Measurements from ENCODE around the gene SERPINB10.
"Not testable (repeated sequence)": the region's sequence is repeated elsewhere in the genome, so short reads cannot be mapped to it uniquely, and the experiment has no call there.

SERPINB10 gene

DNA sequence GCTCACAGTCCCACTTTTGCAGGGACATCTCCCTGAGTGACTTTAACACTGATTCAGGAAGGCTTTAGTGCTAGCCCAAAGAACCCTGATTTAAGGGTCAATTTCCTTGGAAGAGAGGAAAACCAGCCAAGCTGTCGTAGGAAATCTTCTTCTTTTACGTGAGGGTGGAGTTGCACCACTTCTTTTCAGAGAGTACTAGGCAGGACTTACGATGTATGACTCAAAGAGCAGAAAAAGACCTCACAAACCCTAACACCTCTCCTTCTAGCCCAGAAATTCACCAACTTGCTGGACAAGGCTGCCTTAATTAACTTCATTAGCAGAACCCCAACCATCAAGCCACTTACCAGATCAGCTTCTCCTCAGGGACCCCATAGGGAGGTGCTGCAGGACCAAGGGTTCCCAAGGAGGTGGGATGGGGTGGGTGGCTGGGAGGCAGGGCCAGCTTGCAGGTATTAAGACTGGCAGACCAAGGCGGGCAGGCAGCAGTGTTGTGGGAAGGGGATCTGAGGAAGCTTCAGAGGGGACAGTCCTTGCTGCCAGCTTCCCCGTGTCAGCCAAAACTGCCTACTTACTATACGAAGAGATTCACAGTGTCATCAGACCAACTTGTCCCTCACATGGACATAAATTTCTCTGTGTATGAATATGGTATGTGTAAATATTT is 13.5 kb upstream of the SERPINB10 start:
- no peak for DNase-seq

- no peak for DNase-seq
Observed at GRCh38 chr18:63895190-63895589, 12.6 kb upstream of the SERPINB10 start.

DNA sequence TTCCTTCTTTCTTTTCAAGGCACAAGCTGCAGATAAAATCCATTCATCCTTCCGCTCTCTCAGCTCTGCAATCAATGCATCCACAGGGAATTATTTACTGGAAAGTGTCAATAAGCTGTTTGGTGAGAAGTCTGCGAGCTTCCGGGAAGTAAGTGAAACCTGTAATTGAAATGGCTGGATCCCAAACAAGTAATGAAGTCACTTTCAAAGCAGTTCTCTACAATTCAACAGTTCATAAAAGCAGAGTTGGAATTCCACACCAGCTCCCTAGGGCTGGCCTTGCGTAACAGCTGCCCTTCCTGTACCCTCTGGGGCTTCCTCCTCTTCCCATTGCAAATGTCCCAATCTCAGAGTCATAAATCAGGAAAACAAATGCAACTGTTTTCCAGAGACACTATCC is 10.7 kb upstream of the SERPINB10 start:
- no peak for DNase-seq

DNA sequence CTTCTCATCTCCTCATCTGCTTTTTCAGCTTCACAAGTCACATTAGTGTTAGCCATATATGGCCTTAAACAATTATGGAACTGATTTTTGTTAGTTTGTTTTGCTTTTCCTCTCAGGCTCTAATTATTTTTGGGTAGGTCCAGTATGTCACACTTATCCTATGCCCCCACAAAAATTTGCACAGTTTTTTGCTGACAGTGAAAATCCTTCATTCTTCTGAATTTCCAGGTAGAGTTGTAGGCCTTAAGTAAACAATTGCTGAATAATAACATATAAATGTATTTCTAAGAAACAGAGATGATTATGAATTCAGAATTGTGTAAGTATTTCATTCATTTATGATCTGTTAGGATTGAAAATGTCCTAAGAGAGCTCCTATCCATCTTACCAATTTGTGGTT is 8.6 kb upstream of the SERPINB10 start:
- no peak for DNase-seq

DNA sequence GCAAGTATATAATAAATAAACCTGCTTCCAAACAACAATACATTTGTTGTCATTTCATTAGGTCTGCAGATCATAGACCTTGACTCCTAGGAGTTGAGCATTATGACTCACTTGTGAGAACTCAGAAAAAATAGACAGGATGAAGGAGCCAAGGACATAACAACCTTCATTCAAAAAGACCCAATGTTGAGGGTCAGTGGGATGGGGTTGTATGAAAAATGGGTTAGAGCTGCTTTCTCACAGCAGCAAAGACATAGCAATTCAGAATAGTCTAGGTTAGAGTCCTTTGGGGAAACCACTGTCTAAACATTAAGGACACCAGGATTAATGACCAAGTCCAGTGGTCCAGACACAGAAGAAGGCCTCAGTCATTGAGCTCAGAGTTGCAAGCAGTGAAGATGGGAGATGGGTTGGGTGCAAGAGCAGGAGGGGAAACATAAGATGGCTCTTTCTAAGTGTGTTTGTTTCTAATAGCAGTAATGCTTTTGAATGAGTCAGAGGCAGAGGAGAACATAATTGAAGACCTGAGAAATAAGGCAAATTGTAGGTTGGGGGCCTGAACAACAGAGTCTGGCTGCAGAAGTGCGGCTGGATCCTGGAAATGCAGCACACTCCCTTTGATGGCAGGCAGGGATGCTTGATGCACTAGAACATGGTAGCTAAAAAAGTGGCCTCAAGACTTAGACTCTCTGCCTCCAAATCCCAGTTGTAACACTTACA is 3.7 kb upstream of the SERPINB10 start:
- no peak for DNase-seq

DNA sequence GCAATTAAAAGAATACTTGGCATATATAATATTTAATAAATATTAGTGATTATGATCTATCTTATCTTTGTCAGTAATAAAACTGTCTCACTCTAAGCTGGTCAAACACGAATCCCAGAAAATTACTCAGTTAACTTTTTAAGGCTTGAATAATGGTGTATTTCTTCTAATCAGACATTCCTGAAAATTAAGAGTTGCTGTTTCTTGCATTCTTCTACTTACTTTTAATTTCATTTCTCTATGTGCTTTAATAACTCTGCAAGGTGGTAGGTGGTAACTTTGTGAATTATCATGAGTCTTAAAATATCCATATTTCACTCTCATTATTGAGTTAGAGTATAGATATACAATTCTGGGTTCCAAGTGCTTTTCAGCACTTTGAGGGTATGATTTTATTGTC is 3.1 kb upstream of the SERPINB10 start:
- no peak for DNase-seq

- DNase-seq, result no peak
Observed at GRCh38 chr18:63905361-63905760, 2.4 kb upstream of the SERPINB10 start.

GRCh38 chr18:63906056-63906455 is 1.7 kb upstream of the SERPINB10 start:
- DNase-seq, result no peak

GRCh38 chr18:63908858-63909257 is 1.1 kb downstream of the SERPINB10 start:
- DNase-seq, result no peak

DNA sequence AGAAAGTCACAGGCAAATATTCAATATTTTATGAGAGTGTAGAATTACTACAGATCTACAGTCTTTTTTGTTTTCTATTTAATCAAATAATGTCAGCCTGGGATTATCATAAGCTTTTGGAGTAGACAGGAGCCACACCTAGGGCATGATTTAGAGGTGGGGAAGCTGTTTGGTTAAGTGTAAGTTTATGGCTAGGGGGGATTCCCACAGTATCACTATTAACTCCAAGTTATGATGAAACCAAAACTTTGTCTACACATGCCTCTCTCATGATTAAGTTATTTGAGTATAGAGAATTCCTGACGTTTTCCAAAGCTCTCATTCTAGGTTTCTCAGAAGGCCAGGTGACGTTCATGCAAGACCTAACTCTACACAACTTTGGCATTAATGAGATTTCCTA is 2.1 kb downstream of the SERPINB10 start:
- no peak for DNase-seq

DNA sequence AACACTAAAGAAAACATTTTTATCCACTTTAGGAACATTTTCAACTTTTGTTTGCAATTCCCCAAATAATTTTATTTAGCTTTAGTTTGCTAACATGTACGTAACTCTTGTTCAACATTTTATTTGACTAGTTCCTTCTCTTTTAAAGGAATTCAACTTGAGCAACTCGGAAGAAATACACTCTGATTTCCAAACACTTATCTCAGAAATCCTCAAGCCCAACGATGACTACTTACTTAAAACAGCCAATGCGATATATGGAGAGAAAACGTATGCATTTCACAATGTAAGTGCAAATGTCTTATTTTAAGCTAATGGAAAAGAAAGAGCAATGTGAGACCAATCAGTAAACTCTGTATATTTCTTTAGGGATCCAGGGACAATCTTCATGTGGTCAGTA is 10.1 kb downstream of the SERPINB10 start:
- DNase-seq, result no peak

DNA sequence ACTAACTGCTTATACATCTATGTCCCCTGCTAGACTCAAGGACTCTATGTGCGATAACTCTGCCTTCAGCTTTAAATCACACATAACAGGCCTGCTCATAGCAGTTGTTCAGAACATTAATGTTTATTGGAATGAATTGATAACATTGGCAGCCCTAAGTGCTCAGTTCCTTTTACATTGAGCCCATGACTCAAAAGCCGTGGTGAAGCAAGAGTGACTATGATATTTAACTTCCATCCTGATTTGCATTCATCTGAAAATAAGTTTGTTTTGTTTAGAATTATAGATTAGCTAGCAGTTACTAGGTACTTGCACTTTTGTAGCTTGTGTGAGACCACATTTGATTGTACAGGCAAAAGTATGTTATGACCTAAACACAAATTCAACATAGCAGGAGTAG is 14.3 kb downstream of the SERPINB10 start:
- DNase-seq, result no peak

GRCh38 chr18:63924551-63924950 is 16.8 kb downstream of the SERPINB10 start:
- DNase-seq, result no peak

DNA sequence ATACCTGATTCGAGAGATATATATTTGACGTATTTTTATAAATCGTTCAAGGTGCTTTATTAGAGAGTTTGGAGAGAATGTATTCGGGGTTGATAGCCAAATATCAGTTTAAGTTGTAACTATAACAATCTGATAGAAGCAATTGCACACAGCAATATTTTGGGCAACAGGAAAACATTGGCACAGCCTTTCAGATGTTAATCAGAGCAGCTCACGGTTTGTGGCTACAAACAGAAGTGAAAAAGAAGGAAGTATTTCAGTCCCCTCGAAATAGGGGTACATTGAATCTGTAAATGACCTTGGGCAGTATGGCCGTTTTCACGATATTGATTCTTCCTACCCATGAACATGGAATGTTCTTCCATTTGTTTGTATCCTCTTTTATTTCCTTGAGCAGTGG is 20.6 kb downstream of the SERPINB10 start:
- DNase-seq, result no peak

GRCh38 chr18:63929369-63929768 is 21.6 kb downstream of the SERPINB10 start:
- not testable (repeated sequence) for DNase-seq

- no peak for DNase-seq
Observed at GRCh38 chr18:63930773-63931354, 23.1 kb downstream of the SERPINB10 start.

DNA sequence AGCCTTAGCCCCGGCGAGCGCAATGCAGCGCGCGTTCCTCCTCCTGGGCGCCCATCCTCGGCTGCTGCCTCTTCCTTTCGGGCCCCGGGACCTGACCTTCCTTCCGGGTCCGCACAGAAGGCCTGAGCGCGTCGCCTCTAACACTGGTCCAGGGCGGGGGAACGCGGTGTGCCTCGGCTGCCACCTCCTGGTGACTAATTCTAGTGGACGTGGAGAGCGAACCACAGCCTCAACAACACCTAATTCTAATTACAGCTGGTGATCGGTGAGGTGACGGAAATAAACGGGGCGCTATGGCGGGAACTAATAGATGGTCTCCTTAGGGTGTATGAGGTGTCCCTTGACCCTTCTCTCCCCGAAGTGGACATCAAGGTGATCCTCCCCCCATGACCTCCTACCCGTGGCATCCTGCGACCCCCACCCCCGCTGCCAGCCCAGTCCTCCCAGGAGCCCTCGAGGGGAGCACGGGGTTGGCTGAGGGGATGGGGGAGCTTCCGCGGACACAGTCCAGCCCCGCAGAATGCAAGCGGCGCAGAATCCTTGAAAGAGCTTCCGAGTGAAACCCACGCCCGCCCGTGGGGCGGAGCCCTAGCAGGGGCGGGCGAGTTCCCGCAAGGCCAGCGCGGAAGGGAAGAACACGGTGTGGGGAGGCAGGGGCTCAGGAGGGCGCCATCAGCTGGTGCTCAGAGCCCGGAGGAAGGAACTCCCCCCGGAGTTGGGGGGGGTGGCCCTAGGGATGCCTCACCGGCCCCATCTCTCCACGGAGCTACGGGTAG is 28.6 kb downstream of the SERPINB10 start:
- DNase-seq, result peak; percentile 85

- no peak for DNase-seq
Observed at GRCh38 chr18:63936932-63937393, 29.2 kb downstream of the SERPINB10 start.

- DNase-seq, result no peak
Observed at GRCh38 chr18:63940008-63940407, 32.2 kb downstream of the SERPINB10 start.

- DNase-seq, result not testable (repeated sequence)
Observed at GRCh38 chr18:63940543-63941050, 32.8 kb downstream of the SERPINB10 start.

GRCh38 chr18:63947051-63947790 is 39.5 kb downstream of the SERPINB10 start:
- DNase-seq, result no peak

GRCh38 chr18:63949068-63949737 is 41.4 kb downstream of the SERPINB10 start, which contains the start of gene HMSD:
TSS of gene HMSD (plus strand) at chr18:63949301. CDS start at chr18:63953456, 4,155 bp downstream.
- peak; percentile 71 to 81 for DNase-seq
